NCI-H524 treated with DMSO at 0.1 percent for 48 hours (cell line): Measurements from ENCODE around the gene CEACAM21.
A peak's percentile ranks its signal among the peaks of the same experiment; 100 is the strongest.

Experiments
- DNase-seq: peaks from one replicate; lab custom pipeline; 2025; lab: John Stamatoyannopoulos, UW

Gene CEACAM21

GRCh38 chr19:41587101-41587837, 11.3 kb downstream of the CEACAM21 start:
- DNase-seq = no peak

DNA sequence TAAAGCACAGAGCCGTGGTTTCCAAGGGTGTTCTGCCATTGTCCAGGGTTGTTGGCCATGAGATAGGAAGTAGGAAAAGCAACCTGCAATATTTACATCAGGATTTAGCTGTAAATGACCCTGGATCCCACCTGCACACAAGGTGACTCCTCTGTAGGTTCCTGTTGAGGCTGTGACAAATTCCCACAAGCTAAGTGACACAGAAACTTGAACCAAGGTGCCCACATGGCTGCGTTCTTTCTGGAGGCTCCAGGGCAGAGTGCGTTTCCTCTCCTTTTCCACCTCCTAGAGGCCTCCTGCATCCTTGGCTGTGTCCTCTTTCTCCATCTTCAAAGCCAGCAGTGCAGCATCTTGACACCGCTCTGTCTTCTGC, 11.9 kb downstream of the CEACAM21 start:
- DNase-seq = no peak

- no peak for DNase-seq
Observed at GRCh38 chr19:41588497-41589209, 12.7 kb downstream of the CEACAM21 start.

DNA sequence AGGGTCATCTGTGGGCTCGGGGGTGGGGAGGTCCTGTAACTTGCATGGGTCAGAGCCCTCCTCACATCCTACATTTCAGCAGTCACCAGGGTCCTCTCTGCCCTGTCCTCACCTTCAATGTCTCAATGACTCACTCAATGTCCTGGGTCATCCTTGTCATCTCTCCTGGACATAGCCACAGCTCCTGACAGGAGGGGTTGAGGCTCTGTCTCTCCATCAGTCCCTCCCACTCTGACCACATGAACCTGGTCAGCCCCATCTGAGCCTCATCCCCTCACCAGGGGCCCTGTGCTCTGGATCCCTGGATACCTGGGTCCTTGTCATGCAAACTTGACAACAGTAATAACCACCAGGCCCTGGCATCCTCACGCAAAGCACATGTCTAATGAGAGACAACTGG, 13.4 kb downstream of the CEACAM21 start:
- no peak for DNase-seq

GRCh38 chr19:41590936-41591335, 15.0 kb downstream of the CEACAM21 start:
- DNase-seq = no peak

GRCh38 chr19:41591951-41592562, 16.1 kb downstream of the CEACAM21 start:
- no peak for DNase-seq

- DNase-seq = peak; percentile 7
Observed at GRCh38 chr19:41595258-41595889, 19.4 kb downstream of the CEACAM21 start.

GRCh38 chr19:41595890-41596280, 19.9 kb downstream of the CEACAM21 start:
- no peak for DNase-seq

DNA sequence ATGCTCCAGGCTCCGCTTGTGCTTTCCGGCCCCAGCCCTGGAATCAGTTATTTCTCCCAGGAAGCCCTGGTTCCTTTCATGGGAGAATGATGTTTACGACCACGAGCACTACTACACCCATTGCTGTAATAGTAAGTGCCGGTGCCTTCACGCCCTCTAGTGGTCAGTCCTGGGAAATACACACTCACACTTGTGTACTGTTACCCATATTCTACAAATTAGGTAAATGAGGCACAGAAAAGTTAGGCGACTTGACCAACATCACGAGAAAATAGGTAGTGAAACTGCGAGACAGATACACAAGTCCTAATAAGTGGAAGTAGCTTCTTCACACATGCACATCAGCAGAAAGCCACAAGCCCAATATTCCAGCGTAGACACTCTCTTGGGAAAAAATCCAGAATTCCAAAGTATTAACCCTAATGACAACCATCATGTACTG, 21.7 kb downstream of the CEACAM21 start:
- no peak for DNase-seq

DNA sequence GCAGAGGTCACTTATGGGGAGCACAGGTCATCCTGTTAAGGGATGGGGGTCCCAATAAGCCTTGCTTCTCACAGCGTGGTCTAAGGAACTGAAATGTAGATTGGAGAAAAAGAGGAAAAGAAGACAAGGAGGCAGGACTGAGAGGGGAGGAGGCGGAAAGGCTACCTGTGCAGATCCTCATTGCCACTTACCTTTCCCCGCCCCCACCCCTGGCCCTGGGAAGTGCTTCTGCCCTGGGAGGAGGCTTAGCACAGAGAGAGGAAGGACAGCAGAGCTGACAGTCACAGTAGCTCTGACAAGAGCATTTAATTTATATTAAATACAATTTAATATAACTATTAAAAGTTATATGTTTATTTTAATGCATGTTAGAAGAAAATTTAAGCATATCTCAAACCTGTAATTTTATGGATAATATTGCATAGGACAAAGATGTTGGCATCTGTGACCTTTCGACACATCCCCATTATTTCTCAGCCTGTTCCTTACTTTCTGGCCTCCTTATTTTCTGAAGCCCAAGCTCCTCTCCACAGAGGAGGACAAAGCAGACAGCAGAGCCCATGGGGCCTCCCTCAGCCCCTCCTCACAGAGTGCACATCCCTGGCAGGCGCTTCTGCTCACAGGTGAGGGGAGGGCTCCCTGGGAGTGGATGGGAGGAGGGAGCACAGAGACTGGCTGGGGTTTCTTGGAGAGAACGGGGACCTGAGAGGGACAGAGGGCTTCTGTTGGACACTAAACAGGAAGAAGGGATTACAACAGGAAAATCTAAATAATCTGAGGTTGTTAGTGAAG, 23.4 kb downstream of the CEACAM21 start:
- no peak for DNase-seq

GRCh38 chr19:41601771-41602170, 25.8 kb downstream of the CEACAM21 start:
- no peak for DNase-seq

DNA sequence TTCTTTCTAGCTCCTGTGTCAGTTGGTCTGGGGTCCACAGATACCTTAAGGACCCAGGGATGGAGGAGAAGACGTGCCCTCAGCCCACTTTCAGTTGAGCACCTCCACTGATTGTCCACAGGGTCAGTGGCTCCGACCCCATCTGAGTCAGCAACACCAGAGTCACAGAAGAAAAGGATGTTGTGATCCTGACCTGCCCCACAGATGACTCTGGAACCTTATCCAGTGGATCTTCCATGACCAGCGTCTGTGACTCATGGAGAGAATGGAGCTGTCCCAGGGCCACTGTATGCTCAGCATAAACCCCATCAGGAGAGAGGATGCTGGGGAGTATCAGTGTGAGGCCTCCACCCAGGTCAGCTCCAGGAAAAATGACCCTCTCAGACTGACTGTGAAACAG, 28.9 kb downstream of the CEACAM21 start:
- no peak for DNase-seq

DNA sequence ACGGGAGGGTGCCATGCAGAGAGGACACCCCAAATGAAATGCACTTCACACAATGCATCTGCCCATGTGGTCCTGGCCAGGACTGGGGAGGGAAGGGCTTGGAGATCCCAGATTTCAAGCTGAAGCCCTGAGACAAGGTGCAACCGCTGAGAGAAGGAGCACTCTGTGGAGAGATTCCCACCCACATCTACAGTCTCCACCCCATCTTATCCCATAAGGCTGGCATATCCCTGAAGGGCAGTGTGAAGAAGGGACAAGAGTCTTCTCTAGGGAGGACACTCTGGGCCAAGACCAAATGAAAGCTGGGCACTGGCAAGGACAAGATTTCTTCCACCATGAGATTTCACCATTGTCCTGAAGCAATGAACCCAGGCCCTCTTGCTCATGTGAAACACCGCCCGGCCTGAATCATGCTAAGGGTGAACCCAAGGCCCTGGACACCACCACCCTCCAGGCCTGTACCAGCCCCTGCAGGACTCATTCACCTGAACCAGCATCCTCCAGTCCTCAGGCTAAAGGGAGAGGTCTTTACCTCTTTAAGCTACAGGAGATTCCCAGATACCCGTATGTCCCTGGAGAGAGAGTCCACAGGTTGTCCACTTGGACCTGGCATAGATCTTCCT, 30.4 kb downstream of the CEACAM21 start:
- DNase-seq = no peak

- DNase-seq = no peak
Observed at GRCh38 chr19:41607668-41608067, 31.7 kb downstream of the CEACAM21 start.

- DNase-seq = no peak
Observed at GRCh38 chr19:41610789-41611188, 34.8 kb downstream of the CEACAM21 start.

DNA sequence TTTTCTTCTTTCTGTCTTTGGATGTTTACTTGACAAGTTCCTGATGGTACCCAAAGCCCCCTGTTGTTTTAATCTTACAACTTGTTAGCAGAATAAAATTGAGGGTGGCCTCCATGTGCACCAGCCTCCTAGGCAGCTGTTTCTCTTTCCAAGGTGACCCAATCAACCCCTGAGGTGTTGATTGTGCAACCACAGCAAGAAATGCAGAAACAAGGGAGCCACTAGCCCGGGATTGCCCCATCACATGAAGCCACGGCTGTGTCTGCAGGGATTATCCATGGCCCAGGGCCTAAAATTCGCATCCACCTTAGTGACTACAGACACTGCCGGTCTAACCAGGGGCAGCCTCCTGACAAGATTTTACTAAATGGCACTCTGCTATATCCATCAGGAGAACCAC, 36.5 kb downstream of the CEACAM21 start:
- no peak for DNase-seq

GRCh38 chr19:41615207-41615606, 39.2 kb downstream of the CEACAM21 start:
- DNase-seq = no peak

DNA sequence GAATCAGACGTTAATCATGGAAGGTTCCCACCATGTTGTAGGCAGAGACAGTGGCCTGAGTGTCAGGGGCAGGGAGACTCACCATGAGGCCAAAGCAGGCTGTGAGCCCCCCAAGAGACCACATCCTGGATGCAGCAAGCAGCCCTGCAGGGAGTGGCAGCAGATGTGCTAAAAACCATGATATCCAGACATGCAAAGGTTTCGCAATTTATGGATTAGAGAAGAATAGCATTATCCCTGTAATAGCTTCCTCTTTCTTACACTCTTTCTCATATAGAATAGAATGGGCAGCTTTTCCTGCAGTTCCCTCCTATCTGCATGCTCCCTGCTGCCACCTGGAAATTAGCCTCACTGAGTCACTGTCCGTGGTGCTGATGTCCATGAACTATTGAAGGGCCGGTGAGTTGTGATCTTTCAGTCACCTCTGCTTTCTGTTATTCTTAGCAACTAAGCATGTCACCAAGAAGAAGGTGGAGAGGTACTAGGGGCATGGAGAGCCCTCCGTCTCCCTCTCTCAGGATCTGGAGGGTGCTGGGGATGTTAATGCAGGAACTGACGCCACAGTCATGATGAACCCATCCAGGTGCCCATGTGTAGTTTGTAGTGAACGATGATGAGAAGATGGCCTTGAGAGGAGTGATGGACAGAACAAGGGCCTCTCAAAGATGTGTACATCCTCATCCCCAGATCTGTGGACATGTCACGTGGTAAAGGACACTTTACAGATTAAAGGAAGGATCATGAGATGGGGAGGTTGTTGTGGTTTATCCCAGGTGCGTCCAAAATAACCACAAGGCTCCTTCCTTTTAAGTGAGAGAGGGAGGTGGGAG, 41.0 kb downstream of the CEACAM21 start:
- DNase-seq = no peak

DNA sequence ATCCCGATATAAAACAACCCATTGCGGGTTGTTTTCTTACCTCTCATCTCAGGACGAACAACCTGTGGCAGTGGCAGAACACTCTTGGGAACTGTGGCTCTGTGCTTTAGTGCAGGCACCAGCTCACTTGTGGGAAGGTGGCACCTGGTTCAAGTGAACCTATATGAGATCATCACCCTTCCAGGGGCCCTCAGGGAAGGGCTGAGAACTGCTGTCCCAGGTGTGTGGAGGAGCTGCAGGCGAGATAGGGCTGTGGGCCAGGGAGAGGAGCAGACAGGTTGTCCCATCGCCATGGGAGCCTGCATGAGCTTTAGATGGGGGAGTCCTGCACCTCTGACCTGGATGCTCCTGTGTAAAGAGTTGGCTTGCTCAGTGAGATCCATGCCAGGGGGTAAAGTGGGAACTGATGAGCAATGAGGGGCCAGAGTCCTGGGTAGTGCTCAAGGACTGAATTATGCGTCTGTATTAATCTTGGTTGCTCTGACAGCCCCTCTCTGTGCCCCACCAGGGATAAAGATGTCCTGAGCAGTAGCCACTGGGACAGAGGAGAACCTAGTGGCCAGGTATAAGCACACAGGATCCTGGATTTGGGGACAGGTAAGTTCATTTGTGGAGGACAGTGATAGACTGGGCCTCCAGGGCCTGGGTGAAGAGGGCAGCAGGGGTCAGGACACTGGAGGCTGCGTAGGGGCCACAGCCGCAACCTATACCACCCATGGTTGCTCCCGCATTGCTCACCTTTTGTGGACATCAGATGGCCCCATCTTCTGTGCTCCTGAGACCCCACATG, 42.2 kb downstream of the CEACAM21 start:
- DNase-seq = no peak
